HG03159 (cell line): ENCODE results near the gene KRCC1.
"Not testable (repeated sequence)": the region's sequence is repeated elsewhere in the genome, so short reads cannot be mapped to it uniquely, and the experiment has no call there.

Experiments used
- ATAC-seq: cut with Tn5 transposase; IDR thresholded peaks from one replicate; pipeline ENCODE4 v1.9.1; 2021; ENCODE audit warnings: mild to moderate bottlenecking, moderate library complexity; ENCODE audit not compliant: unreplicated experiment

Gene KRCC1

DNA sequence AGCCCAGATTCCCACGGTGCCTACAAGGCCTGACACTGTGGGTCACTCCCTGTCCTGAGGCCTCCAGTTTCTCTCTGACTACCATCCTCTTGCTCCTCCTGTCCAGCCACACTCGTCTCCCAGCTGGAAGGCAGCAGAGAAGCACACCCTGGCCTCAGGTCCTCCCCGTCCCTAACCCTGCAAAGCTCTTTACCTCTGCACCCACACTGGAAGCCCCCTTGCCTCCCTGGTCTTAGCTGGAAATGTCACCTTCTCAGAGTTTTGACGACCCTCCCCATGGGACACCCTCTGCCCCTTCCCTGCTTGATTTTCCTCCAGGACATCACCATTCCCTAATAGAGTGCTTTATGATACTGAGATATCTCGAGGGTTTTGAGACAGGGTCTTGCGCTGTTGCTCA lies 49.8 kb downstream of the KRCC1 start:
- ATAC-seq, result no peak

DNA sequence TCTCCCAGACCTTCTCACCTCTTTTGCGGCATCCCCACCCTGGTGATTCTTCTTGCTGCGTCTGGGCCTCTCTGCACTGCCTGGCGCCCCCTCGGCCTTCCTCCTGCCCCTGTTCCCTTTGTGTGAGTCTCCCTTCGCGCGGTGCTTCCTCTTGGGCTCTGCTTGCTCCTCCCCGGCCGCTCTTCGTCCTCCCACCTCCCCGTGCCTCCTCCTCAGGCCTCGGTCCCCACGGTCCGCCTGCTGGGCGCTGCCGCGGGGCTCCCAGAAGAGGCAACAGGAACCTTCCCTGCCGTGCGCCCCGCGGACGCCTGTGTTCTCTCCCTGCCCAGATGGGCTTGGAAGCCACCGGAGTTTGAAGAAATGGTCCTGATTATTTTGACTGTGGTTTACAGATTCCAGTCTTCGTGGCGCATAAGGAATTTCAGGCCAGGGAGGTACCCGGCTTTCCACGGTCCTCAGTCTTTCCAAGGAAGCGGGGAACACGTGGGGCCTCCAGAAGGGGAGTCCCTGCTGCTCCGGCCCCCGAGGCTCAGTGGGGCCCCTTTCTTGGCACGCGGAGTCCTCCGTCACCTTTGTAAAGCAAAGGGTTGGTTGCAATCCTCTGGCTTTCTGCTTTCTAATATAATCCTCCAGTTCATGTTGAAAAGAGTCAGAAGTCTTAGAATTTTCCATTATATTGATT lies 52.4 kb downstream of the KRCC1 start:
- ATAC-seq, result no peak

DNA sequence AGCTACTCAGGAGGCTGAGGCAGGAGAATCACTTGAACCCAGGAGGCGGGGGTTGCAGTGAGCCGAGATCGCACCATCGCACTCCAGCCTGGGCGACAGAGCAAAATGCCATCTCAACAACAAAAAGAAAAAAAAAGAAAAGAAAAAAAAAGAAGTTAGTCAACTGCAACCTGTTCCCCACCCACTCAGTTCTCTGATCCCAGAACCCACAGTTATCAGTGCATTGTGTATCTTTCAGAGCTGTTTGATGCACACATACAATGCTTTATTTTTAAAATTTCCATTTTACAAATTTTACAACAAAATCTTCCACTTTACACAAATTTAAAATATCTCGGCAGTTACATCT lies 53.2 kb downstream of the KRCC1 start:
- ATAC-seq, result no peak

DNA sequence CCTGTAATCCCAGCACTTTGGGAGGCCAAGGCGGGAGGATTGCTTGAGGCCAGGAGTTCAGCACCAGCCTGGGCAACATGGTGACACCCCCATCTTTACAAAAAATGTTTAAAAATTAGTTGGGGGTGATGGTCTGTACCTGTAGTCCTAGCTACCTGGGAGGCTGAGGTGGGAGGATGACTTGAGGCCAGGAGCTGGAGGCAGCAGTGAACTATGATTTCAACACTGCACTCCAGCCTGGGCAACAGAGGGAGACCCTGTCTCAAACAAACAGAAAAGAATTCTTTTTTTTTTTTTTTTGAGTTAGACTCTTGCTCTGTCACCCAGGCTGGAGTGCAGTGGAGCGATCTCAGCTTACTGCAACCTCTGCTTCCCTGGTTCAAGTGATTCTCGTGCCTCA lies 55.1 kb downstream of the KRCC1 start:
- ATAC-seq, result not testable (repeated sequence)

DNA sequence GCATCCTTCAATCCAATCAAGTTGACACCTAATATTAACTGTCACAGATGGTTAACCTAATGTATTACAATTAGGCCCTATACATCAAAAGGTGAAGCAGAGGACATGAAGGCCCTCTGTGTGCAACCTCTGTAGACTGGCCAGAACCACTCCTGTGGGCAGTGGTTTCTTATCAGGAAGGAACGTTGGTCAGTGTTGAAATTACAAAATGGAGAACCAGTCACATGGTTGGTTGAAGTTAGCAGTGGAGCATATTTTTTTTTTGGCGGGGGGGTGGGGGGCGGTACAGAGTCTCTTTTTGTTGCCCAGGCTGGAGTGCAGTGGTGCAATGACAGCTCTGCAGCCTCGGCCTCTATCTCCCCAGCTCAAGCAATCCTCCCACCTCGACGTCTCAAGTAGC lies 59.0 kb downstream of the KRCC1 start:
- ATAC-seq, result no peak

DNA sequence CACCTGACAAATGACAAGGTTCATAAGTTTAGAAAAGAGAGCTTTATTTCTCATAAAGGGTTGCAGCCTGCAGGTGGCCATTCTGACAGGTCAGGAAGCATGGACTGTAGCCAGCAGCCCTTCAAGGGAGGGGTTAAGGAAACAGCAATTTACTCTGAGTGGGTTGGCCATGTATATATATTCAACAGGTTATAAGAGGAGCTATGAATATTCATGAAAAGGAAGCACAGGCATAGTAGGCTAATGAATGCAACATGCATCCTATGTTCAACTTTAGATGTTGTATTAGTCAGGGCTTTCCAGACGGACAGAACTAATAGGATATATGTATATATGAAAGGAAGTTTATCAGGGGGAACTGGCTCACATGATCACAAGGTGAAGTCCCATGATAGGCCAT lies 59.8 kb downstream of the KRCC1 start:
- ATAC-seq, result no peak

DNA sequence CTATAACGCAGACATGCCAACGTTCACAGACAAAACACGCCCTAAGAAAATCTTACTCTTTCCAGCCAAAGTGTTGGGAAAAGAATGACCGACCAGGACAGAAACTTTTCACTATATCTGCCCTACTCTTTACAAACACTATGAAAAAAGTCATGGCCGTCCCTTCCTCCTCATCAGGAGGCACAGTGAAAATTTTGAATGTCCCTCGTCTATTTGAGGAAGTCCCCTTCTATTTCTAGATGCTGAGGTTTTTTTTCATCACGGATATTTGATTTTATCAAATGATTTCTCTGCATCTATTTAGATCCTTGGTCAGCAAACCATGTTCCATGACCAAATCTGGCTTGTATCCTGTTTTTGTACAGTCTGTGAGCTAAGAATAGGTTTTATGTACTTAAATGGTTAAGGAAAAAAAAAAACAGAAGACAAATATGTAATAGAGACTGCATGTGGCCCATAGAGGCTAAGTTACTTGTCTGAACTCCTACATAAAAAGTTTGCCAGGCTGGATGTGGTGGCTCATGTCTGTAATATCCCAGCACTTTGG lies 61.2 kb downstream of the KRCC1 start:
- not testable (repeated sequence) for ATAC-seq

DNA sequence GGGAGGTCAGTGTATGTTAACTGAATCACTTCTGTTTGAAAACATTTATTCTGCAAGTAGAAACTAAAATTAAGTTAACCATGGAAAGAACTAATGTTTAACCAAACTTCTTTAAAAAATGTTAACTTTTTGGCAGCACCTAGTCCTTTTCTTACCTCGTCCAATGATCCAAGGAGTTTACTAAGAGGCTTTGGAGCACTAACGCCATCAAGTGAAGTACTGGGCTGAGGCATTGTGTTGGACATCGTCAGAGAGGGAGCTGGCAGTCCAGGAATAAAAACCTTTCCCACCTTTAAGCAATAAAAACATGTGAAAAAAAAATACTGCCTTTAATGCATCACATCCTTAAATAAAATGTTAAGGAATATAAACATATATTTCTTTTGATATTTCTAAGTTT lies 63.0 kb downstream of the KRCC1 start:
- ATAC-seq, result not testable (repeated sequence)

DNA sequence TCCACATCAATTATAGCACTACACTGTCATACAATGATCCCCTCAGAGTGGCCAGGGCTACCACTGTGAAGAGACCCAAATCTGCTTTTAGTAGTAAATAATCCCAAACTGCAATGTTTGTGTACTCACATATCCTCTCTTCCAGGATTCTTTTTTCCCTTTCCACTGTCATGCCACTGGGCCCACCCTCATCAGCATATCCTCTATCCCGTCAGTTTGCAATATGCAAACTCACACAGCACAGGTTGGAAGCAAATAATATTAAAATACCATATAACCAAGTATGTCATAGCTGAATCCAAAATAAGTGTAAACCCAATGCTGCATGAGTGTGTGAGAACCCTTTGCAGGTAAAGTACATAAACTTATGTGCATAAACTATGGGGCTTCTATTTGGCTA lies 68.1 kb downstream of the KRCC1 start:
- not testable (repeated sequence) for ATAC-seq

DNA sequence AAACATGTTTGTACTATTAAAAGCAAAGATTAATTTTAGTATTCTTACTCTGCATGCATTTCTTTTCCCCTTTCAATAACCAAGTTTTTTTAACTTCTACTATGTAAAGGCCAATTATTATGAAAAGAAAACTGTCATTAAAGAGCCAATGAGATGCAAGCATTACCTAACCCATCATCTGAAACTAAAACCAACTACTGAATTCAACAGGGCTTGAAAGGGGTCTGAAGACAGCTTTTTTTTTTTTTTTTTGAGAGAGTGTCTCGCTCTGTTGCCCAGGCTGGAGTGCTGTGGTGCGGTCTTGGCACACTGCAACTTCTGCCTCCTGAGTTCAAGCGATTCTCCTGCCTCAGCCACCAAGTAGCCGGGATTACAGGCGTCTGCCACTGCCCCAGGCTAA lies 69.7 kb downstream of the KRCC1 start:
- not testable (repeated sequence) for ATAC-seq

DNA sequence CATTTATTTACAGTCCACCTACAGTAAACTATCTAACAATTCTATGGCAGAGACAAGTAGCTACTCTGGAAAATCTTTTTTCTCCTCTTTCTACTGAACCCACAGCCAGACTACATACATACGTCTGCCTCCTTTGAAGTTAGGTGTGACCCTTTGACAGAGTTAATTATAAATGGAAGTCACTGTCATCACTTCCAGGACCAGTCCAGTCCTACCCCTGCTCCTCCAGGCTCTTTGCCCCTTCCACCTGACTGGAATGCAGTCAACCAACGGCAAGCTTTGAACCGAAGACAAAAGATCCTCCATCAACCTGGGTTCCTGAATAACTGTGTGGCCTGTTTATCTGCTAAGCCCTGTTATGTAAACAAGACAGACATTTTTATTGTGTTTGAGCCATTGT lies 74.4 kb downstream of the KRCC1 start:
- not testable (repeated sequence) for ATAC-seq
